ENCODE results near the gene VGF.

- TF ChIP-seq ZBTB6 (tag by site-specific recombination; IDR thresholded peaks at IDR 0.05) (no peak), CTCF (tag by site-specific recombination; IDR thresholded peaks at IDR 0.05) (no peak), ZBTB17 (tag by site-specific recombination; IDR thresholded peaks at IDR 0.05) (peak; percentile 30; the same call in 1 of the 2 replicates), ZNF169 (tag by site-specific recombination; IDR thresholded peaks at IDR 0.05) (no peak), ZNF639 (tag by site-specific recombination; IDR thresholded peaks at IDR 0.05) (no peak), ATF2 (tag by site-specific recombination; IDR thresholded peaks at IDR 0.05; ENCODE audit: low read depth) (no peak)
These were observed 20.0 kb upstream of the VGF start for GRCh38 chr7:101185258-101185839.

Data from HEK293 (cell line).